ENCODE results near the gene LTF.
"Not testable (repeated sequence)": the region's sequence is repeated elsewhere in the genome, so short reads cannot be mapped to it uniquely, and the experiment has no call there.

LTF gene

GRCh38 chr3:46400000-46400734, 64.5 kb downstream of the LTF start:
- Mint-ChIP-seq H3K27me3 (no peaks in the 10 kb centered on the region), H3K4me3 (no peak overlapping the region), H3K36me3 (ENCODE audit: low read depth) (no peaks in the 10 kb centered on the region), H3K4me1 (ENCODE audit: low read depth) (peaks cover 35% of the 10 kb centered on the region), H3K9me3 (no peaks in the 10 kb centered on the region), H3K27ac (no peak overlapping the region)
- intact Hi-C loops (cut with micrococcal nuclease), result no loop called here

- Mint-ChIP-seq H3K4me1 (ENCODE audit: low read depth) (peaks cover 35% of the 10 kb centered on the region), H3K27ac (no peak overlapping the region), H3K9me3 (no peaks in the 10 kb centered on the region), H3K27me3 (peaks cover under 1% of the 10 kb centered on the region), H3K4me3 (no peak overlapping the region), H3K36me3 (ENCODE audit: low read depth) (no peaks in the 10 kb centered on the region)
- intact Hi-C loops (cut with micrococcal nuclease), result no loop called here
Measured at GRCh38 chr3:46399557-46399956, 65.1 kb downstream of the LTF start.

GRCh38 chr3:46399098-46399497, 65.6 kb downstream of the LTF start:
- peaks cover 1% of the 10 kb centered on the region for H3K27me3 Mint-ChIP-seq
- H3K27ac Mint-ChIP-seq, result no peak overlapping the region
- no peak overlapping the region for H3K4me3 Mint-ChIP-seq
- intact Hi-C loops (cut with micrococcal nuclease), result no loop called here
- H3K36me3 Mint-ChIP-seq (ENCODE audit: low read depth), result no peaks in the 10 kb centered on the region
- peaks cover 37% of the 10 kb centered on the region for H3K4me1 Mint-ChIP-seq (ENCODE audit: low read depth)
- no peaks in the 10 kb centered on the region for H3K9me3 Mint-ChIP-seq

GRCh38 chr3:46398186-46398955, 66.3 kb downstream of the LTF start:
- H3K4me1 Mint-ChIP-seq (ENCODE audit: low read depth), result peaks cover 39% of the 10 kb centered on the region
- peaks cover 3% of the 10 kb centered on the region for H3K27me3 Mint-ChIP-seq
- H3K9me3 Mint-ChIP-seq, result no peaks in the 10 kb centered on the region
- H3K4me3 Mint-ChIP-seq, result no peak overlapping the region
- intact Hi-C loops (cut with micrococcal nuclease), result no loop called here
- no peaks in the 10 kb centered on the region for H3K36me3 Mint-ChIP-seq (ENCODE audit: low read depth)
- H3K27ac Mint-ChIP-seq, result no peak overlapping the region

- Mint-ChIP-seq H3K4me1 (ENCODE audit: low read depth) (peaks cover 49% of the 10 kb centered on the region), H3K36me3 (ENCODE audit: low read depth) (no peaks in the 10 kb centered on the region), H3K9me3 (no peaks in the 10 kb centered on the region), H3K4me3 (no peak overlapping the region), H3K27ac (peak overlapping the region; percentile 60), H3K27me3 (peaks cover 3% of the 10 kb centered on the region)
- intact Hi-C loops (cut with micrococcal nuclease), result no loop called here
Measured at GRCh38 chr3:46397111-46397510, 67.6 kb downstream of the LTF start.

GRCh38 chr3:46395766-46396530, 68.8 kb downstream of the LTF start:
- Mint-ChIP-seq H3K9me3 (no peaks in the 10 kb centered on the region), H3K27me3 (peaks cover 3% of the 10 kb centered on the region), H3K27ac (peak overlapping the region; percentile 10), H3K36me3 (ENCODE audit: low read depth) (no peaks in the 10 kb centered on the region), H3K4me3 (no peak overlapping the region), H3K4me1 (ENCODE audit: low read depth) (peaks cover 49% of the 10 kb centered on the region)
- intact Hi-C loops (cut with micrococcal nuclease), result no loop called here

- Mint-ChIP-seq H3K4me3 (no peak overlapping the region), H3K27me3 (peaks cover 3% of the 10 kb centered on the region), H3K36me3 (ENCODE audit: low read depth) (no peaks in the 10 kb centered on the region), H3K9me3 (no peaks in the 10 kb centered on the region), H3K4me1 (ENCODE audit: low read depth) (peaks cover 49% of the 10 kb centered on the region), H3K27ac (peak overlapping the region; percentile 10)
- intact Hi-C loops (cut with micrococcal nuclease), result no loop called here
Measured at GRCh38 chr3:46395210-46395661, 69.5 kb downstream of the LTF start.

GRCh38 chr3:46393554-46394434, 70.9 kb downstream of the LTF start:
- Mint-ChIP-seq H3K27ac (no peak overlapping the region), H3K4me1 (ENCODE audit: low read depth) (peaks cover 49% of the 10 kb centered on the region), H3K36me3 (ENCODE audit: low read depth) (no peaks in the 10 kb centered on the region), H3K27me3 (peaks cover 3% of the 10 kb centered on the region), H3K9me3 (no peaks in the 10 kb centered on the region), H3K4me3 (no peak overlapping the region)
- intact Hi-C loops (cut with micrococcal nuclease), result no loop called here

GRCh38 chr3:46393011-46393410, 71.7 kb downstream of the LTF start:
- intact Hi-C loops (cut with micrococcal nuclease), result no loop called here
- H3K27me3 Mint-ChIP-seq, result peaks cover 3% of the 10 kb centered on the region
- peaks cover 49% of the 10 kb centered on the region for H3K4me1 Mint-ChIP-seq (ENCODE audit: low read depth)
- peak overlapping the region; percentile 28 for H3K27ac Mint-ChIP-seq
- no peak overlapping the region for H3K4me3 Mint-ChIP-seq
- H3K36me3 Mint-ChIP-seq (ENCODE audit: low read depth), result no peaks in the 10 kb centered on the region
- no peaks in the 10 kb centered on the region for H3K9me3 Mint-ChIP-seq

- peaks cover 47% of the 10 kb centered on the region for H3K4me1 Mint-ChIP-seq (ENCODE audit: low read depth)
- H3K27me3 Mint-ChIP-seq; H3K36me3 Mint-ChIP-seq (ENCODE audit: low read depth); H3K4me3 Mint-ChIP-seq; intact Hi-C loops (cut with micrococcal nuclease); H3K9me3 Mint-ChIP-seq; H3K27ac Mint-ChIP-seq: not testable (repeated sequence)
Measured at GRCh38 chr3:46391526-46391925, 73.2 kb downstream of the LTF start.

- Mint-ChIP-seq H3K4me3 (no peak overlapping the region), H3K27me3 (peaks cover 1% of the 10 kb centered on the region), H3K9me3 (no peaks in the 10 kb centered on the region), H3K36me3 (ENCODE audit: low read depth) (no peaks in the 10 kb centered on the region), H3K27ac (no peak overlapping the region), H3K4me1 (ENCODE audit: low read depth) (peaks cover 37% of the 10 kb centered on the region)
- intact Hi-C loops (cut with micrococcal nuclease), result loop anchor here (10.0 kb wide), 1 partner anchor 55 kb away; no protein-coding TSS in a partner anchor
Measured at GRCh38 chr3:46389306-46389705, 75.4 kb downstream of the LTF start.

GRCh38 chr3:46388847-46389246, 75.9 kb downstream of the LTF start:
- H3K9me3 Mint-ChIP-seq; H3K27ac Mint-ChIP-seq; H3K27me3 Mint-ChIP-seq; H3K36me3 Mint-ChIP-seq (ENCODE audit: low read depth); H3K4me3 Mint-ChIP-seq: not testable (repeated sequence)
- peaks cover 35% of the 10 kb centered on the region for H3K4me1 Mint-ChIP-seq (ENCODE audit: low read depth)
- intact Hi-C loops (cut with micrococcal nuclease), result loop anchor here (10.0 kb wide), 1 partner anchor 56 kb away; no protein-coding TSS in a partner anchor

GRCh38 chr3:46386205-46386604, 78.5 kb downstream of the LTF start:
- Mint-ChIP-seq H3K9me3 (no peaks in the 10 kb centered on the region), H3K27me3 (no peaks in the 10 kb centered on the region), H3K27ac (peak overlapping the region; percentile 42), H3K4me3 (no peak overlapping the region), H3K36me3 (ENCODE audit: low read depth) (no peaks in the 10 kb centered on the region), H3K4me1 (ENCODE audit: low read depth) (peaks cover 35% of the 10 kb centered on the region)
- intact Hi-C loops (cut with micrococcal nuclease), result loop anchor here (10.0 kb wide), 1 partner anchor 59 kb away; no protein-coding TSS in a partner anchor

Data from dendritic cell treated with granulocyte-macrophage colony-stimulating factor and Interleukin-4, amounts not matched to agents 40 ng/mL and 50 ng/mL, for 4 days (primary cell).